Type B pancreatic cell (in vitro differentiated cells): ENCODE results near the gene CAMKMT. TPM values are rescaled to one million over a fixed set of nuclear protein-coding genes. Genes with fewer than 3 reads are reported as not detected.

Experiments
- DNase-seq: peaks from one replicate; pipeline ENCODE4 v3.0.0; 2021; ENCODE audit warnings: mixed read lengths; ENCODE audit not compliant: unreplicated experiment; ENCODE audit errors: extremely low spot score
- H3K27ac Mint-ChIP-seq: 2 replicates; pipeline ENCODE4 v1.8.0; 2021; ENCODE audit warnings: mild to moderate bottlenecking, mixed read lengths
- H3K27me3 Mint-ChIP-seq: 2 replicates; pipeline ENCODE4 v1.8.0; 2021; ENCODE audit warnings: mixed read lengths
- H3K36me3 Mint-ChIP-seq: 2 replicates; pipeline ENCODE4 v1.8.0; 2021; ENCODE audit warnings: mixed read lengths
- H3K4me1 Mint-ChIP-seq: one replicate; pipeline ENCODE4 v1.8.0; 2021; ENCODE audit warnings: mixed read lengths; ENCODE audit not compliant: unreplicated experiment
- H3K4me3 Mint-ChIP-seq: 2 replicates; pipeline ENCODE4 v1.8.0; 2021; ENCODE audit warnings: mild to moderate bottlenecking, mixed read lengths
- H3K9me3 Mint-ChIP-seq: 2 replicates; pipeline ENCODE4 v1.8.0; 2021; ENCODE audit warnings: mixed read lengths
- CTCF ChIP-seq: fragments of 200-600 bp; sonication (generic); conservative IDR thresholded peaks from 2 replicates; pipeline ENCODE4 v1.5.0; 2021; ENCODE audit warnings: antibody characterized with exemption, mild to moderate bottlenecking
- total RNA-seq: library from RNA; stranded (reverse); gene quantifications from 2 replicates; pipeline ENCODE4 v1.2.1, GENCODE V29; 2021; ENCODE audit warnings: low replicate concordance

The CAMKMT gene
- total RNA-seq, 1 donor from 2014 or later = 7.7 TPM

- peaks cover 4% of the 10 kb centered on the region for H3K9me3 Mint-ChIP-seq
- no peak overlapping the region for H3K27ac Mint-ChIP-seq
Measured at GRCh38 chr2:44532031-44532430, 170.3 kb downstream of the CAMKMT start.

DNA sequence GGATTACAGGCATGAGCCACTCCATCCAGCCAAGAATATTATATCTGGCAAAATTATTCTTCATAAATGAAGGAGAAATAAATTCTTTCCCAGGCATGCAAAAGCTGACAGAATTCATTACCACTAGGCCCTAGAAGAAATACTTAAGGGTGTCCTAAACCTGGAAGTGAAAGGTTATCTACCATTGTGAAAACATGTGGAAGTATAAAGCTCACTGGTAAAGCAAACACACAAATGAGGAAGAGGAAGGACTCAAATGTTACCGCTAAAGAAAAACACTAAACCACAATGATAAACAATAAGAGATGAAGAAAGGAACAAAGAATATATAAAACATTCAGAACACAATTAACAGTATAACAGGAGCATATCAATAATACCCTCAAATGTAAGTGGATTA is 171.8 kb downstream of the CAMKMT start:
- Mint-ChIP-seq H3K27me3 (no peaks in the 10 kb centered on the region), H3K4me3 (no peak overlapping the region), H3K27ac (no peak overlapping the region), H3K36me3 (peaks cover 7% of the 10 kb centered on the region), H3K9me3 (peaks cover 4% of the 10 kb centered on the region), H3K4me1 (no peaks in the 10 kb centered on the region)
- TF ChIP-seq CTCF = no peak
- no peak for DNase-seq

More at GRCh38 chr2:44532031-44532430, 170.3 kb downstream of the CAMKMT start:
- no peak for DNase-seq
- H3K4me3 Mint-ChIP-seq = no peak overlapping the region
- H3K36me3 Mint-ChIP-seq = peaks cover 7% of the 10 kb centered on the region
- no peaks in the 10 kb centered on the region for H3K4me1 Mint-ChIP-seq
- H3K27me3 Mint-ChIP-seq = no peaks in the 10 kb centered on the region
- no peak for TF ChIP-seq CTCF

- no peak overlapping the region for H3K4me3 Mint-ChIP-seq
- H3K27me3 Mint-ChIP-seq = no peaks in the 10 kb centered on the region
- peaks cover 7% of the 10 kb centered on the region for H3K36me3 Mint-ChIP-seq
- DNase-seq = no peak
- H3K9me3 Mint-ChIP-seq = peaks cover 4% of the 10 kb centered on the region
- no peak overlapping the region for H3K27ac Mint-ChIP-seq
- TF ChIP-seq CTCF = no peak
- H3K4me1 Mint-ChIP-seq = no peaks in the 10 kb centered on the region
Measured at GRCh38 chr2:44535376-44535775, 173.6 kb downstream of the CAMKMT start.

GRCh38 chr2:44537264-44537663 is 175.5 kb downstream of the CAMKMT start:
- peaks cover 4% of the 10 kb centered on the region for H3K9me3 Mint-ChIP-seq
- H3K4me1 Mint-ChIP-seq = no peaks in the 10 kb centered on the region
- no peak for TF ChIP-seq CTCF
- H3K27ac Mint-ChIP-seq = no peak overlapping the region
- no peaks in the 10 kb centered on the region for H3K27me3 Mint-ChIP-seq
- no peak for DNase-seq
- H3K36me3 Mint-ChIP-seq = peaks cover 7% of the 10 kb centered on the region
- no peak overlapping the region for H3K4me3 Mint-ChIP-seq

DNA sequence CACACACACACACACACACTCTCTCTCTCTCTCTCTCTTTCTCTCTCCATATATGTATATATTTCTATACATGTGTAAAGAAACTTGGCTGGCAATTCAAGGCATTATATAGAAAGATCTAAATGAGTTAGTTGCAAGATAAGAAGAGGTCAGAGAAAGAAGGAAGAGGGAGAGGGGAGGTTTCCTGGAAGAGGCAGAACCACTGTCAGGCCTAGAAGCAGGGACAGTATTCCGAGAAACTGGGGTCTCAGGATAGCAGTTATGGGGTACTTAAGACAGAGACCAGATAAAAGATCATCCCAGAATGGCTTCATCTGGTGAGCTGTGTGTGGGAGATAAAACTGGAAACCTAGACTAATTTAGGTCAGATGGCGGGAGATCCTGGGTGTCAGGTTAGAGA is 180.8 kb downstream of the CAMKMT start:
- Mint-ChIP-seq H3K36me3 (no peaks in the 10 kb centered on the region), H3K4me3 (no peak overlapping the region), H3K9me3 (no peaks in the 10 kb centered on the region), H3K27me3 (no peaks in the 10 kb centered on the region), H3K4me1 (peaks cover 13% of the 10 kb centered on the region), H3K27ac (no peak overlapping the region)
- DNase-seq = no peak
- TF ChIP-seq CTCF = no peak
